Endothelial cell of umbilical vein (primary cell): ENCODE data around the gene SLC27A4. TPM values are rescaled to one million over a fixed set of nuclear protein-coding genes. Genes with fewer than 3 reads are reported as not detected.

Experiments used
- BruUV-seq: library from RNA; stranded (reverse); fragments of 400-500 nt; replicated peaks from 2 replicates; lab custom pipeline; 2021; lab: Mats Ljungman, UMichigan
- CTCF ChIA-PET: fragments of 300-600, 350-600 bp; sonication (Branson Sonifier 250); formaldehyde crosslinking; loops from one replicate; lab custom pipeline; 2021; ENCODE audit warnings: antibody characterized with exemption, inconsistent platforms; lab: Charles Lee
- POLR2A ChIA-PET: fragments of 300-600, 350-600 bp; sonication (Branson Sonifier 250); formaldehyde crosslinking; loops from one replicate; lab custom pipeline; 2021; ENCODE audit warnings: antibody characterized with exemption, inconsistent platforms; lab: Charles Lee
- DNase-seq: peaks from one replicate; pipeline ENCODE4 v3.0.0-alpha.2; 2011; ENCODE audit warnings: low read depth, low spot score
- FAIRE-seq: peaks from 2 replicates; lab custom pipeline; 2011; peaks lifted over from hg19 to GRCh38; lab: Jason Lieb, UNC
- H2AFZ ChIP-seq: 2 replicates; pipeline ENCODE4 v1.6.0; 2012; ENCODE audit warnings: low read depth, low read length, control low read depth, inconsistent platforms
- H3K27ac ChIP-seq: 2 replicates; pipeline ENCODE4 v1.5.1; 2011; ENCODE audit warnings: low read depth, mild to moderate bottlenecking, control low read depth, low read length, moderate library complexity; ENCODE audit not compliant: insufficient read depth
- H3K27me3 ChIP-seq, 2 experiments: 2 replicates each; pipeline versions ENCODE4 v1.6.0 to v1.6.1; 2011; ENCODE audit warnings: low read length in 2 of 2, mixed read lengths in 1 of 2; ENCODE audit not compliant: control insufficient read depth in 2 of 2, insufficient read depth in 2 of 2
- H3K36me3 ChIP-seq, 2 experiments: 2 replicates in 1 of 2; 3 replicates in 1 of 2; pipeline ENCODE4 v1.5.1; 2011; ENCODE audit warnings: low read length in 2 of 2, mild to moderate bottlenecking in 1 of 2, moderate library complexity in 1 of 2; ENCODE audit not compliant: control insufficient read depth in 2 of 2, insufficient read depth in 2 of 2; ENCODE audit errors: extremely low read depth in 1 of 2
- H3K4me1 ChIP-seq: 3 replicates; pipeline ENCODE4 v1.5.1; 2011; ENCODE audit warnings: mild to moderate bottlenecking, low read length; ENCODE audit not compliant: control insufficient read depth, insufficient read depth; ENCODE audit errors: extremely low read depth
- H3K4me2 ChIP-seq: 2 replicates; pipeline ENCODE4 v1.6.1; 2011; ENCODE audit warnings: low read length, control low read depth, mixed read lengths; ENCODE audit not compliant: insufficient read depth
- H3K4me3 ChIP-seq, 3 experiments: fragments of 200-600 bp in 1 of 3; sonication (generic), shearing (Covaris generic) in 1 of 3; replicated peaks in 1 of 3; 2 replicates each; pipeline ENCODE4 v1.5.1; 2011 to 2016; ENCODE audit warnings: control low read depth in 3 of 3, low read length in 3 of 3, mild to moderate bottlenecking in 2 of 3, inconsistent platforms in 1 of 3, low read depth in 1 of 3, moderate library complexity in 1 of 3; ENCODE audit not compliant: insufficient read depth in 1 of 3
- H3K79me2 ChIP-seq: 2 replicates; pipeline ENCODE4 v1.6.0; 2012; ENCODE audit warnings: low read length, inconsistent platforms; ENCODE audit not compliant: control insufficient read depth, insufficient read depth
- H3K9ac ChIP-seq: replicated peaks from 2 replicates; pipeline ENCODE3; 2011; ENCODE audit warnings: low read length, control low read depth; ENCODE audit not compliant: insufficient read depth; ENCODE audit errors: extremely low read depth
- H3K9me1 ChIP-seq: replicated peaks from 3 replicates; pipeline ENCODE4 v1.6.0; 2011; ENCODE audit warnings: mild to moderate bottlenecking, low read length; ENCODE audit not compliant: control insufficient read depth, insufficient read depth; ENCODE audit errors: extremely low read depth
- H3K9me3 ChIP-seq: replicated peaks from 2 replicates; pipeline ENCODE4 v1.5.1; 2012; ENCODE audit warnings: low read length, inconsistent platforms; ENCODE audit not compliant: control insufficient read depth, insufficient read depth
- H4K20me1 ChIP-seq: replicated peaks from 2 replicates; pipeline ENCODE3; 2011; ENCODE audit warnings: mild to moderate bottlenecking, low read length; ENCODE audit not compliant: control insufficient read depth, insufficient read depth; ENCODE audit errors: extremely low read depth
- EZH2 ChIP-seq: IDR thresholded peaks from 2 replicates; pipeline ENCODE4 v1.6.1; 2012; ENCODE audit warnings: borderline replicate concordance, low read depth, mild to moderate bottlenecking, moderate library complexity, low read length, inconsistent platforms; ENCODE audit not compliant: severe bottlenecking
- FOS ChIP-seq: IDR thresholded peaks from 2 replicates; pipeline ENCODE4 v1.6.1; 2011; ENCODE audit warnings: mild to moderate bottlenecking, low read length, moderate library complexity, borderline replicate concordance; ENCODE audit not compliant: insufficient read depth
- GATA2 ChIP-seq: IDR thresholded peaks from 2 replicates; pipeline ENCODE4 v1.7.0; 2011; ENCODE audit warnings: low read depth, mild to moderate bottlenecking, moderate library complexity, mixed read lengths, low read length; ENCODE audit not compliant: insufficient read length, insufficient read depth
- JUN ChIP-seq: IDR thresholded peaks from 2 replicates; pipeline ENCODE4 v1.6.1; 2011; ENCODE audit warnings: borderline replicate concordance, low read depth; ENCODE audit not compliant: insufficient read length, insufficient read depth
- MYC ChIP-seq: IDR thresholded peaks from one replicate; pipeline ENCODE4 v1.6.1; 2011; ENCODE audit warnings: mild to moderate bottlenecking, low read depth, low read length
- POLR2A ChIP-seq: IDR thresholded peaks from 2 replicates; pipeline ENCODE4 v1.6.1; 2012; ENCODE audit warnings: low read depth, mild to moderate bottlenecking, control low read depth, low read length
- POLR2AphosphoS5 ChIP-seq: IDR thresholded peaks from 2 replicates; pipeline ENCODE4 v1.6.1; 2012; ENCODE audit warnings: low read depth, mild to moderate bottlenecking, control low read depth, low read length, moderate library complexity; ENCODE audit not compliant: insufficient read depth
- dilution Hi-C: fragments of 300-500 bp; cut with MboI; formaldehyde crosslinking; loops from one replicate; pipeline ENCODE4 v1.15.0; 2019; ENCODE audit warnings: low sequenced_read_pairs; ENCODE audit not compliant: extremely low pct_ligation_motif_present
- intact Hi-C: fragments of 100-400 bp; cut with micrococcal nuclease; formaldehyde crosslinking; loops from one replicate; pipeline ENCODE4 v1.10.0; 2022
- polyA plus RNA-seq, 4 experiments: library from polyadenylated mRNA; depleted of rRNA in 3 of 4; stranded (reverse) in 3 of 4; unstranded in 1 of 4; fragments of >200 nt; gene quantifications; 2 replicates each; pipeline versions ENCODE4 v1.2.1 to v1.2.3, GENCODE V29; 2011 to 2012; ENCODE audit warnings: missing spikeins in 1 of 4
- total RNA-seq: library from RNA; stranded (reverse); gene quantifications from 2 replicates; pipeline ENCODE4 v1.2.3, GENCODE V29; 2021
- TF ChIP-seq, protein P1 (sequence below): IDR thresholded peaks from 2 replicates; pipeline ENCODE4 v1.6.1; 2011; ENCODE audit not compliant: insufficient read depth, insufficient read length
- TF ChIP-seq, protein P2 (sequence below), 2 donors: IDR thresholded peaks; 1 replicate in 1 of 2; 2 replicates in 1 of 2; pipeline ENCODE4 v1.5.1; 2011; ENCODE audit warnings: low read length in 2 of 2, mild to moderate bottlenecking in 2 of 2, moderate library complexity in 2 of 2, control low read depth in 1 of 2, inconsistent platforms in 1 of 2, low read depth in 1 of 2; ENCODE audit not compliant: insufficient read depth in 1 of 2; ENCODE audit errors: extremely low read depth in 1 of 2

SLC27A4 gene
- total and polyA plus RNA-seq, 2 donors (not counting 3 experiments of a cell fraction or from before 2014, with no cell fraction given): 29.9 to 35.0 TPM

DNA sequence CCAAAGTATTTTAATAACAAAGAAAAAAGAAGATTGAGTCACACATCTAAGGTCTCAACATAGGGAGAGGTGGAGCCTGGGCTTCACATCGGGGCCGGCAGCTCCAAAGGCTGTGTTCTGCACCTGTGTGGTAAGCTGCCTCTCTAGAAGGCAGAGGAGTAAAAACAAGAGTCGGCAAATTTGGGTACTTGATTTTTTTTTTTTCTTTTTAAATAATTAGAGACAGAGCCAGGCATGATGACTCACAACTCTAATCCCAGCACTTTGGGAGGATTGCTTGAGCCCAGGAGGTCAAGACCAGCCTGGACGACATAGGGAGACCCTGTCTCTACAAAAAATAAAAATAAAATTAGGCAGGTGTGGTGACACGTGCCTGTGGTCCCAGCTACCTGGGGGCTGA lies 35.5 kb downstream of the SLC27A4 start:
- ChIA-PET POLR2A (no interaction called here), CTCF (interaction anchor here (1.3 kb wide), 1 partner anchor 14 kb away, joined by 5 read pairs; no protein-coding TSS in a partner anchor)
- H3K4me2 ChIP-seq: no peak overlapping the region
- no peak overlapping the region for H3K4me3 ChIP-seq
- no peaks in the 10 kb centered on the region for H4K20me1 ChIP-seq
- H3K9me3 ChIP-seq: no peaks in the 10 kb centered on the region
- H3K27me3 ChIP-seq: no peaks in the 10 kb centered on the region
- H2AFZ ChIP-seq: no peak overlapping the region
- peaks cover 12% of the 10 kb centered on the region for H3K4me1 ChIP-seq
- FAIRE-seq: no peak
- H3K79me2 ChIP-seq: peaks cover 48% of the 10 kb centered on the region
- no peak overlapping the region for H3K9ac ChIP-seq
- no TSS peak for BruUV-seq
- intact Hi-C loops: no loop called here
- peaks cover 0 to 5% of the 10 kb centered on the region in 2 experiments for H3K36me3 ChIP-seq
- DNase-seq: no peak
- H3K9me1 ChIP-seq: no peaks in the 10 kb centered on the region
- no peak overlapping the region for H3K27ac ChIP-seq
- TF ChIP-seq, protein P1, sequence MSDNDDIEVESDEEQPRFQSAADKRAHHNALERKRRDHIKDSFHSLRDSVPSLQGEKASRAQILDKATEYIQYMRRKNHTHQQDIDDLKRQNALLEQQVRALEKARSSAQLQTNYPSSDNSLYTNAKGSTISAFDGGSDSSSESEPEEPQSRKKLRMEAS: no peak
- no peak for TF ChIP-seq POLR2A
- TF ChIP-seq EZH2: no peak
- TF ChIP-seq GATA2: no peak
- no peak for TF ChIP-seq POLR2AphosphoS5
- TF ChIP-seq FOS: no peak
- no peak for TF ChIP-seq MYC
- no peak for TF ChIP-seq JUN
- TF ChIP-seq, protein P2, sequence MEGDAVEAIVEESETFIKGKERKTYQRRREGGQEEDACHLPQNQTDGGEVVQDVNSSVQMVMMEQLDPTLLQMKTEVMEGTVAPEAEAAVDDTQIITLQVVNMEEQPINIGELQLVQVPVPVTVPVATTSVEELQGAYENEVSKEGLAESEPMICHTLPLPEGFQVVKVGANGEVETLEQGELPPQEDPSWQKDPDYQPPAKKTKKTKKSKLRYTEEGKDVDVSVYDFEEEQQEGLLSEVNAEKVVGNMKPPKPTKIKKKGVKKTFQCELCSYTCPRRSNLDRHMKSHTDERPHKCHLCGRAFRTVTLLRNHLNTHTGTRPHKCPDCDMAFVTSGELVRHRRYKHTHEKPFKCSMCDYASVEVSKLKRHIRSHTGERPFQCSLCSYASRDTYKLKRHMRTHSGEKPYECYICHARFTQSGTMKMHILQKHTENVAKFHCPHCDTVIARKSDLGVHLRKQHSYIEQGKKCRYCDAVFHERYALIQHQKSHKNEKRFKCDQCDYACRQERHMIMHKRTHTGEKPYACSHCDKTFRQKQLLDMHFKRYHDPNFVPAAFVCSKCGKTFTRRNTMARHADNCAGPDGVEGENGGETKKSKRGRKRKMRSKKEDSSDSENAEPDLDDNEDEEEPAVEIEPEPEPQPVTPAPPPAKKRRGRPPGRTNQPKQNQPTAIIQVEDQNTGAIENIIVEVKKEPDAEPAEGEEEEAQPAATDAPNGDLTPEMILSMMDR (IDR thresholded peaks at IDR 0.05; ENCODE audit: extremely low read depth in 1 of 2, insufficient read depth in 1 of 2, low read depth in 1 of 2, low read length in 2 of 2): no peak
- dilution Hi-C loops: no loop called here
